ENCODE measurements around the gene PLEKHM3.

GRCh38 chr2:207784898-207785297 is 240.4 kb downstream of the PLEKHM3 start:
- TF ChIP-seq CTCF (IDR thresholded peaks at IDR 0.05; ENCODE audit: low read depth, low read length) (no peak), POLR2A (IDR thresholded peaks at IDR 0.05; ENCODE audit: extremely low read depth, insufficient read length) (no peak), MAX (IDR thresholded peaks at IDR 0.05; ENCODE audit: low read depth, low read length) (no peak)
